ENCODE data around the gene TIMM29. TPM values are rescaled to one million over a fixed set of nuclear protein-coding genes. Genes with fewer than 3 reads are reported as not detected.

Gene TIMM29
- total RNA-seq, 1 donor from 2014 or later: 17.7 TPM

GRCh38 chr19:10913716-10914340, 14.8 kb upstream of the TIMM29 start:
- Histone ChIP-seq H3K27ac (no peak overlapping the region), H3K4me3 (no peak overlapping the region), H3K4me1 (no peaks in the 10 kb centered on the region), H3K27me3 (no peaks in the 10 kb centered on the region), H3K36me3 (peaks cover 71% of the 10 kb centered on the region), H3K9me3 (no peaks in the 10 kb centered on the region)
- no peak for ATAC-seq
- no peak for TF ChIP-seq CTCF (IDR thresholded peaks at IDR 0.05)
- intact Hi-C loops (cut with DNase I): no loop called here
- DNase-seq: no peak

- Histone ChIP-seq H3K9me3 (no peaks in the 10 kb centered on the region), H3K4me1 (no peaks in the 10 kb centered on the region), H3K4me3 (no peak overlapping the region), H3K27ac (no peak overlapping the region), H3K36me3 (peaks cover 68% of the 10 kb centered on the region), H3K27me3 (no peaks in the 10 kb centered on the region)
- no peak for ATAC-seq
- TF ChIP-seq CTCF (IDR thresholded peaks at IDR 0.05): no peak
- intact Hi-C loops (cut with DNase I): no loop called here
- no peak for DNase-seq
Observed at GRCh38 chr19:10915130-10916091, 13.2 kb upstream of the TIMM29 start.

GRCh38 chr19:10916602-10917001, 12.0 kb upstream of the TIMM29 start:
- no peak for TF ChIP-seq CTCF (IDR thresholded peaks at IDR 0.05)
- no peaks in the 10 kb centered on the region for H3K27me3 ChIP-seq
- no peaks in the 10 kb centered on the region for H3K9me3 ChIP-seq
- no peaks in the 10 kb centered on the region for H3K4me1 ChIP-seq
- DNase-seq (no peak), ATAC-seq (no peak)
- no peak overlapping the region for H3K4me3 ChIP-seq
- H3K36me3 ChIP-seq: peaks cover 71% of the 10 kb centered on the region
- intact Hi-C loops (cut with DNase I): no loop called here
- no peak overlapping the region for H3K27ac ChIP-seq

GRCh38 chr19:10918359-10918758, 10.3 kb upstream of the TIMM29 start:
- H3K9me3 ChIP-seq: no peaks in the 10 kb centered on the region
- DNase-seq (no peak), ATAC-seq (no peak)
- intact Hi-C loops (cut with DNase I): no loop called here
- no peaks in the 10 kb centered on the region for H3K27me3 ChIP-seq
- H3K4me1 ChIP-seq: no peaks in the 10 kb centered on the region
- no peak overlapping the region for H3K4me3 ChIP-seq
- TF ChIP-seq CTCF (IDR thresholded peaks at IDR 0.05): no peak
- H3K27ac ChIP-seq: no peak overlapping the region
- H3K36me3 ChIP-seq: peaks cover 77% of the 10 kb centered on the region

- no peaks in the 10 kb centered on the region for H3K9me3 ChIP-seq
- H3K36me3 ChIP-seq: peaks cover 76% of the 10 kb centered on the region
- H3K27me3 ChIP-seq: no peaks in the 10 kb centered on the region
- DNase-seq (no peak), ATAC-seq (peak; percentile 51)
- H3K4me1 ChIP-seq: no peaks in the 10 kb centered on the region
- H3K4me3 ChIP-seq: no peak overlapping the region
- intact Hi-C loops (cut with DNase I): no loop called here
- no peak overlapping the region for H3K27ac ChIP-seq
- TF ChIP-seq CTCF (IDR thresholded peaks at IDR 0.05): no peak
Observed at GRCh38 chr19:10919352-10920287, 9.0 kb upstream of the TIMM29 start.

Measured in upper lobe of right lung (tissue), 1 donor.